NK-92 treated with Interleukin-12 subunit alpha and Interleukin-12 subunit beta, amount 100 ng/mL, for 24 hours (cell line): ENCODE measurements around the gene MOB2.
"Not testable (repeated sequence)": the region's sequence is repeated elsewhere in the genome, so short reads cannot be mapped to it uniquely, and the experiment has no call there.

ENCODE experiments used
- DNase-seq: peaks from one replicate; lab custom pipeline; 2025; lab: John Stamatoyannopoulos, UW

The MOB2 gene

DNA sequence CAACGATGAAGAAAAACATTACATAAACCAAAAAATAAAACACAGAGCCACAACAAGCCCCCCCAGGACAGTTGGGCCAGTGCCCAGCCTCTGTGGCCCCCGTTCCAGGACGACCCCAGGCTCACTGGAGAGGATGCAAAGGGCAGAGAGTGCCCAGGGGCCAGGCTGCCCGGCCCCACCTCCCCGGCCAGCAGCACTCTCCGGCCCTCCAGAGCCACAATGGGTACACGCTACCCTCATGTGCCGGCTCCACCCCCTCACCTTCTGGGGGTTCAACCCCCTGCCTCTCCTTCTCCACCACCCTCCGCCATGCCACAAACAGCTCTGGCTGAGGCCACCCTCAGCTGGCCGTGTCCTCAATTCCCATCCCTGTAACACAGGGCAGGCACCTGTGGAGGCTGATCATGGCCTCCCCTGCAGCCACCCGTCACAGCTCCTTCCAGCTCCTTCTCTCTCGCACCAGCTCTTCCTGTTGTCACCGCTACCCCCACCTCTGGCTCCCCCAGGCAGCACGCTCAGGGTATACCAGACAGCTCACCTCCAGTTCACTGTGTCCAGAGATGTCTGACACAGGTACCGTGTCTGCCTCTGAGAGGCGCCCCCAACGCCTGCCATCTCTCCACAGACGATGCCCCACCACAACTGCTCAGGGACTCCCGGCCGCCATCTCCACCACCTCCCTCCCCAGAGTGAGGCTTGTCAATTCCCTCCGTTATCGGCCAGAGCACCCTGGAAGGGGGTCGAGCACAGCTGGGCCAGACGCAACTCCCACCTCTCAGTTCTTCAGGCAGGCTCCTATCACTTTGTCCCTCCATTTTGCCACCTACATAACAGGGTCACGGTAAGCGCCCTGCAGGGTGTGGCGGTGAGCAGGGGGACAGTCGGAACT is 30.8 kb upstream of the MOB2 start:
- no peak for DNase-seq

DNA sequence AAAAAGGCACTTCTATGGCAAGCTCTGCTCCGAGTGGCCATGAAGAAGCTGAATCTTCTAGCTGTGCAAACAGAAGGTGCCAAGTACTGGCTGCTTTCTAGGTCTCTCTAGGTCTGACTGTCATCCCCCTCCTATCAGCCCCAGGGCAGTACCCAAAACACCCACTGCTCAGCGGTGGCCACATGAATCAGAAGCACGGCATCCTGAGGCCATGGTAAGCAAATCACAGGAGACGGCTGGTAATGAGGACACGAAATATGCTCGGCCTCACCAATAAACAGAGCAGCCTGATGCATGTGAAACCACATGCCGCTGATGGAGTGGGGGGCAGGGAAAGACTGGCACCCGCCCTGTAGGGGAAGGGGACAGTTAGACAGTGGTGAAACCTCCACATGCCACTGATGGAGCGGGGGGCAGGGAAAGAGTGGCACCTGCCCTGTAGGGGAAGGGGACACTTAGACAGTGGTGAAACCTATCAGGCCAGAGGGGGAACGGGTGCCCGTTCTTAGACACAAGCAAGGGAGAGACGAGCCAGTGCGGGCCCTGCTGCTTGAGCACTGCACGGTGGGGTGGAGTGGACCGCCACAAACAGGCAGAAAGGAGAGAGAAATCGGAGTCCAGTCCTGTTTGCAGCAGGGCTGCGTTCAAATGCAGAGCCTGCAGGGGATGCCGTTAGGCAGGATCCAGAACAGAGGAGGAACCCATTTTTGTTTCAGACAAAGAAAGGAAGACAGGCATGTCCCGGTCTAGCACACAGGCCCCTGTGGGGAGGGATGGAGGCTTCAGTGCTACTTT is 29.9 kb upstream of the MOB2 start:
- no peak for DNase-seq

- peak; percentile 16 for DNase-seq
Measured at GRCh38 chr11:1515082-1516060, 28.8 kb upstream of the MOB2 start.

DNA sequence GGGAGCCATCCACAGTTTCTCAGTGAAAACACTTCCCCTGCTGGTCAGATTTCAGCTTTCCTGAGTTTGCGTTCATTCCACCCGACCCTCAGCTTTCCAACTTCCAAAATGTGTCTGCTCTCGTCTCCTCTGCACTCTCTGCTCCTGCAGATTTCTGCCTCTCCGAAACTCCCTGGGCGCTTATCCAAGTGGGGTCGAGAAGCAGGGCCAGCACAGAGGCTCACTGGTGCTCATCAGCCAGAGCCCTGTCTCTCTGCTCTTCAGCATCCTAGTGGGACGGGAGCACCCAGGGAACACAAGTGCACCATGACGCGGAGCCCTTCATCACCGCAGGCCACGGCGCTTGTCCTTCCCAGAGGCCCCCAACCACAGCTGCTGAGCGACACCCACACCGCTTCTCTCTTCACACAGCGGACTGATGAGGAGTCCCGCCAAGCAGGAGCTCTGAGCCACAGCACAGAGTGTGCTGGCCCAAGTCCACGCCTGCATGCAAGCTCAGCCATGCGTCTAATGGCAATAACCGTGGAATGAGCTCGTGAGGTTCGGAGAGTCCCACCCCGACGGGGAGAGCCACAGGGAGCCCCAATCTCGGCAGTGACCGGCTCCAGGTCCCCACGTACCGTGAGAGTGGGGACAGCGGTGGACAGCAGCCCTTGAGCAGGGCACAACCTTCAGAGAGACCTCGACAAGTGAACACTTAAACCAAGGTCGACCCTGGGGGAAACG is 27.9 kb upstream of the MOB2 start:
- DNase-seq: no peak

DNA sequence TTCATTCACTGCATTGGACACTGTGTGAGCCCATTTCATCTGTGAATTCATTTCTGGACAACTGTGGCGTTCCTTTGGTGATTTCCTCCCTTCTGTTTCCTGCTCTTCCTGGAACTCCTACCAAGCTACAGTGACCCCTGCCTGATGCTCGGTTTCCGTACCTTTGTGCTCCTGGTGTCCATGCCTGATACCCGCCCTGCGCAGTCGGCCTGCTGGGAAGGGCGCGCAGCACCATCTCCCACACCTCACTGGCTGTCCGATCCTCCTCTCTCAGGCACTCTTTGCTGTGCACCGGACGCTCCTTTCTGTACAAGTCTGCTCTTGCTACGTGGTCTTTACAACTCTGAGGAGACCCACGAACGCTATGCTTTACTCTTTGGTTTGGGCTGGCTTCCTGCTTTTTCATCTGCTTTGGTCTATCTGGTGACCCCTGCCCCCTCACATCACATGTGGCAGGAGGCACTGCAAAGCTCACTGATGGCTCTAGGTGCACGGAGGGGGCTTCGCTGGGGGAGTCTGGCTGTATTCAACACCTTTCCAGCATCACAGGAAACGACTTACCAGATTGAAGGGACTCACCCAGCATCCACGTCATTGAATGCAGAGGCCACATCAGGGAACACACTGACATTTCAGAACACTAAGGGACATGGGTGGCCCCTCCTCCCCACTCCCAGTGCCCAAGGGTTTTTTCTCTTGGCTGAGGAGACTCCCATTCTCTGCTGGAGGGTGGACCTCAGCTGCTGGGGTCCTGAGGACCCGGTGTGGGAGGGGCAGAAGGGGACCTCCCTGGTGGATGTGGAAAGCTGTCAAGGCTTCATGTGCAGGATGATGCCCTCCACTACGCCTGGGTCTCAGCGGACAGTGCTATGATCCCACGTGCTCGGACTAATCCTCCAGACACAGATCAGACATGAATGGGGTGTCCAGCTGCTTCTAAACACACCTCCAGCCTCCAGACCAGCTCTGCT is 27.0 kb upstream of the MOB2 start:
- DNase-seq: no peak

DNA sequence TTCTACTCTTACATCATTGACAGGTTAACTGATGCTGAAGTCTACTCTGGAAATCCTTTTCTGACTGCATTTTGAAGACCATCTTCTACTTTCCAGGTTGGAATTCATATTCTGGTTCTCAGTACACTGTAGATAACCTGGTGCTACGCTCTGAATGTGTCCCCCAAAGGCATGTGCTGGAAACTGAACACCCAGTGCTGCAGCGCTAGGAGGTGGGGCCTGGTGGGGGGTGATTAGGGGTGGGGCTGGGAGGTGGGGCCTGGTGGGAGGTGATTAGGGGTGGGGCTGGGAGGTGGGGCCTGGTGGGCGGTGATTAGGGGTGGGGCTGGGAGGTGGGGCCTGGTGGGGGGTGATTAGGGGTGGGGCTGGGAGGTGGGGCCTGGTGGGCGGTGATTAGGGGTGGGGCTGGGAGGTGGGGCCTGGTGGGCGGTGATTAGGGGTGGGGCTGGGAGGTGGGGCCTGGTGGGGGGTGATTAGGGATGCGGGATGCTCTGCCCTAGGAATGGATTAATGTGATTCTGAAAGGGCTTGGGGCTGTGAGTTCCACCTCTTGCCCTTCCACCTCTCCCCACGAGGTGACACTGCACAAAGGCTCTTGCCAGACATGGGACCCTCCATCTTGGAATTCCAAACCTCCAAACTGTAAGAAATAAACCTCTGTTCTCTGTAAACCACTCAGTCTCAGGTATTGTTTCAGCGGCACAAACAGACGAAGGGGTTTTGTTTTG is 26.1 kb upstream of the MOB2 start:
- DNase-seq: not testable (repeated sequence)

GRCh38 chr11:1511937-1512496 is 25.4 kb upstream of the MOB2 start:
- DNase-seq: no peak

GRCh38 chr11:1510928-1511327 is 24.3 kb upstream of the MOB2 start:
- DNase-seq: no peak

- not testable (repeated sequence) for DNase-seq
Measured at GRCh38 chr11:1510351-1510750, 23.8 kb upstream of the MOB2 start.

GRCh38 chr11:1509626-1510255 is 23.2 kb upstream of the MOB2 start:
- no peak for DNase-seq

- no peak for DNase-seq
Measured at GRCh38 chr11:1508986-1509385, 22.4 kb upstream of the MOB2 start.

- DNase-seq: no peak
Measured at GRCh38 chr11:1508491-1508891, 21.9 kb upstream of the MOB2 start.

DNA sequence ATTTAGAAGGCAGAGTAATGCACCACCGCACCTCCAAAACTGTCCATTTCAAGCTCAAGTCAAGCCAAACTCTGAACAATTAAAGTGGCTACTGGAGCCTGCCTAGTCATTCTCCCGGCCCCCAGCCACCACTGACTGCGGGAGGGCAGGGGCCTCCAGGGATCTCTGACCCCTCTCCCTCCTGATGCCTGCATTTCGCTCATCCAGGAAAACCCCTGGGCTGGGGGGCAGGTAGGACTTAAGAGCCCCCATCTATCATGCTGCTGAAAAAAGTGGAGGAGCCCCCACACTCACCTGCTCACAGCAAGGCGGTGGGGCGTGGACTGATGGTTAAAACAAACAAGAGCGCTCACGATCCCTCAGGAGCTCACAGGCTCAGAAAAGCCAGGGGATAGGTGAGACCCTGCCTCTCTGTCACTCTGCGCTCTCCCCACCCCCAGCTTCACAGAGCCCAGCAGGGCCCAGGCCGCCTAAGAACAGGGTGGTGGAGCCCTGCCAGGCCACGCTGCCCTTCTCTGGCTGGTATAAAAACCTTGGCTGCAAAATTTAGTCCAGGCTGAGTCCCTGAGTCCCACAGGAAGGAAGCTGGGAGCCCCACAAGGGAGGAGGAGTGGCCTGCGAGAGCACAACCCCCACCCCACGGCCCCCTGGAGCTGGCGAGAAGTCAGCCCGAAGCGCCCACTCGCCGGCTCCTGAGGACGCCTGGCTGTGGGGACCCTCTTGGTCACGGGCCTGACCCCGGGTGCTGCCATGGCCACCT is 21.0 kb upstream of the MOB2 start:
- no peak for DNase-seq

- DNase-seq: no peak
Measured at GRCh38 chr11:1506981-1507380, 20.4 kb upstream of the MOB2 start.

GRCh38 chr11:1505480-1505879 is 18.9 kb upstream of the MOB2 start:
- no peak for DNase-seq

DNA sequence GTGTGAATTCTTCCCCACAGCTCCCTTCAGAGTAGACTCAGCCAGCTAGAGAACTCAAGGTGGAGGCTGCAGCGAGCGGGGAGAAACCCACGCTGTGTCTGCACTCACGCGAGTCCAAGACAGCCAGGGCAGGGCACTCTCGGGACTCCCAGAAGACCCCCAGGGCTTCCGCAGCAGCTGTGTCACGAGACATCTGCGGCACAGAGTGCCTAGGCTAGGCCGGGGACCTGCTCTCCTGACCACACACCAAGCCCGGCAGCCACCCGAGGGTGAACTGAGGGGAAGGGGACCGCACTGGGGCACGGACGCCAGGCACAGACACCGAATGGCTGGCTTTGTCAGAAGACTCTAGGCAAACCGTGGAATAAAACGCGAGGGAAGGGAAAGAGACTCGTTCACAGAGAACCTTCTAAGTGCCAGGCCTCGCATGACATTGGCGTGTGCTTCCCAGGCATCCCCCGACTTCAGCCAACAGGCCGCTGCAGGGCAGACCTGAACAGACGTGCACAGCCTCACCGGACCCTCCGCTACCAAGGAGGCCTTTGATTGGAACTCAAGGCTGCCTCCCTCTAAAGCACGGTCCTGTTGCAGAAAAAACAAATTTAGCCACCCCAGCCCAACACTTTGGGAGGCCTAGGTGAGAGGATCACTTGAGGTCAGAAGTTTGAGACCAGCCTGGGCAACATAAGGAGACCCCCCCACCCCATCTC is 18.2 kb upstream of the MOB2 start:
- no peak for DNase-seq

DNA sequence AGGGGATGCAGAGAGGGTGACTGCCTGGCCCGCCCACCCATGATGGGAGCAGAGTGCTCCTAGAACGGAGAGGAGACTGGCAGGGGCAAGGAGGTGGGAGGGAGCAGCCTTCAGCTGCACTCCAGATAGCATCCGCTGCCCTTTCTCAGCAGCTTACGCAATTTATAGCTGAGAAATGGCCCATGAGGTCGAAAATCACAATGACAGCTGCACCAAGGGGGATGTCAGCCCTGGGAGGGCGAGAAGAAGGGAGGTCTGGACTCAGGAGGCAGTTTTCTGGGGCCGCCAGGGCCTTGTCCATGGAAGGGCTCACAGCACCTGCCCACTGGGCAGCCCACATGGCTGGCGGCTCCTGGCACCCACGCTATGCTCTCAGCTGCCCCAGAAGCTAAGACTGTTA is 17.6 kb upstream of the MOB2 start:
- DNase-seq: no peak
